GM21381 (cell line): ENCODE measurements around the gene KCNH5.
"Not testable (repeated sequence)": the region's sequence is repeated elsewhere in the genome, so short reads cannot be mapped to it uniquely, and the experiment has no call there.

Experiments used
- ATAC-seq: cut with Tn5 transposase; IDR thresholded peaks from one replicate; pipeline ENCODE4 v1.9.1; 2021; ENCODE audit warnings: mild to moderate bottlenecking, moderate library complexity; ENCODE audit not compliant: unreplicated experiment

The KCNH5 gene

DNA sequence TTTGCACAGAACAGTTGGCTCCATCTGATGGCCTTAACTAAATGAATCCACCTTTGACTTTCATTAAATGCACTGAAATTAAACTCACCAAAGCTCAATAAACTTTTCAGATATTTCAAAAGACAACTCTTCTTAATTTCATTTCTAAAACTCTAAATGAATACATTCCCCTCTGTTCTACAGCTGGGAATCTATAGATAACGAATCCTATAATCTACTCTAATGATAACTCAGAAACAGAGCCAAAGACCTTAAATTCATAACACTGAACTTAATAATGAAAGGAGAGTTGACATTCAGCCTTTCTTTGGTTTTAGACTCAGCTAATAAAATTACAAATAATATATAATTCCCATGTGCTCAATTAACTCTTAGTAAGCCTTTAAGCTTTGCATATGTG is 150.5 kb downstream of the KCNH5 start:
- ATAC-seq = no peak

DNA sequence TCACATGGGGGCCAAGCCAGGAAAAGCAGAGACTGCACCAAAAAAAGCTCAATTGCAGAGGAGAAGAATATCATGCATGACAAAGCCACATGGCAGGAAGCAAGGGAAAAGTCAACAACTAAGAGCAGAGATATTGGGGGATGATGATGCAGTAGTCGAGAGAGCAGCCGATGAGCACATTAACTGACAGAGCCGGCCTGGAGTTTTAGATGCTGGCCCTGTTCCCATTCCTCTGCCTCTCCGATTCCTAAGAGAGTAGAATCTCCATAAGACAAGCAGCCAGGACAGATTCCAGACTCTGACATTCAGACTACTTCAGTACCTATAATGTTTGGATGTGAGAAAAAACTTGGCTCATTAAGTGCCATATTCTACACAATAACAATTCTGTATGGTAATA is 155.9 kb downstream of the KCNH5 start:
- ATAC-seq = no peak

DNA sequence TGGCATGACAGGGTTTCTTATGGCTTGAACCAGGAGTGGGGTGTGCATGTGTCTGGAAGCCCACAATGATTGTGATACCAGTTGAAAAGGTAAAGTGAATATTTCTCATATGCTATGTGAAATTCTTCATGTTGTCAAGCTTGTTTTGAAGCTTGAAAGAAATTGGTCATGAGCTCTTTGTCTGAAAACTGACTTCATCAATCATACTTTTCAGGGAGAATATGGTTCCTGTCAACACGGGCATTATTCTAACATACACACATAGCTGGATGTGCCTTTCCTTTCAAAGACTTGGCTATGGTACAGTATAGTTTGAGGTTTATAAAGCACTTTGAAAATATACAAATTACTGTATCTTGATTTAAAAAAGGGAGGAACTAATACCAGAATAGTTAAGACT is 158.8 kb downstream of the KCNH5 start:
- no peak for ATAC-seq

DNA sequence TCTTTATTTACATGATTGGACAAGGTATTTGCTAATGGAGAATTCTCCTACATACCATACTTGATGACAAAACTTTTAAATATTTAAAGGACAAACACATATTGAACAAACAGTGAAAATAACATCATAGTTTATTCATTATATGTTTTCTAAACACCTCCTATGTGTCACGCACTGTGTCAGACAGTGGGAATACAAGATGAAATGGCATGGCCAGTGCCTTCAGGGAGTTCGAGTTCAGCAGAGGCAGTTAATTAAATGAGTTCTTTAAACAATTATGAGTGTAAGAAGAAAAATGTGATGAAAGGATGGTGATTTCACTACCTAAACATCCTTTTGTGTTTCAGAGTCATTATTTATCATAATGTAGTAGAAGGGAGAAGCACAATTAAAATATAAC is 159.8 kb downstream of the KCNH5 start:
- ATAC-seq = no peak

- no peak for ATAC-seq
Observed at GRCh38 chr14:62882967-62883366, 162.3 kb downstream of the KCNH5 start.

DNA sequence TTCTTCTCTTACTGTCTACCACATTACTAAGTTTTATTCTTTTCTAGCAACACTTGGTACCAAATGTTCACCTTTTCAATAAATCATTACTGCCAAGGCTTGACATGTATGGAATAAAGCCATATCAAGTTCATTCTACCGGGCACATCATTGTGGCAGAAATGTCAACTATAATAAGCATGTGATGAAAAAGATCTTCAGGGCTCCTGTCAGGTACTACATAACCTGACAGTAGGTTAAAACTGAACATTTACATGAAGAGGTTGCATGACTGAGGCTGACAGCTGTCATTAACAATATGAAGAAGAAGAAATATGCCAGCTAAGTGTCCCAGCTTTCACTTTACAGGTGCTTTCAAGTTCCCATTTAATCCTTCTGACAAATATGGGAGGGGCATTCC is 178.9 kb downstream of the KCNH5 start:
- no peak for ATAC-seq

- ATAC-seq = no peak
Observed at GRCh38 chr14:62864588-62864987, 180.7 kb downstream of the KCNH5 start.

DNA sequence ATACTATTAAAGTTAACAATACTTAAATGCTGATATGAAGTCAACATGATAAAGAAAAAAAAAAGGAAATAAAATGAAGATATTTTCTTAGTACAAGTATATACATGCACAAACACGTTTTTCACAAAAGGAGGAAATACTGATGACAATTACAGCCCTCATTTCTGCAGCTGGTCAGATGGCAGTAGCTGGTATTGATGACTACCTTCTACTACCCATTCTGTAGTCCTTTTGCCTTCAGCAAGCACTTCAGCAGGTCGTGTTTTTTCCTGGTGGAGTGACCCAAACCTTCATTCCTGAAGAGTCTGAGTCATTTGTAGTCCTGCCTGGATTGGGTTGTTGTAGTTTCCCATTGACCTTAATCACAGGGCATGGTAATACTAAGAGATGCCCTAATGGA is 187.2 kb downstream of the KCNH5 start:
- not testable (repeated sequence) for ATAC-seq

- ATAC-seq = no peak
Observed at GRCh38 chr14:62854951-62855350, 190.3 kb downstream of the KCNH5 start.

GRCh38 chr14:62847168-62847567 is 198.1 kb downstream of the KCNH5 start:
- ATAC-seq = no peak

GRCh38 chr14:62844546-62844945 is 200.7 kb downstream of the KCNH5 start:
- ATAC-seq = no peak

GRCh38 chr14:62824086-62824485 is 221.2 kb downstream of the KCNH5 start:
- no peak for ATAC-seq

- no peak for ATAC-seq
Observed at GRCh38 chr14:62819931-62820330, 225.3 kb downstream of the KCNH5 start.

- no peak for ATAC-seq
Observed at GRCh38 chr14:62807636-62808035, 237.6 kb downstream of the KCNH5 start.

DNA sequence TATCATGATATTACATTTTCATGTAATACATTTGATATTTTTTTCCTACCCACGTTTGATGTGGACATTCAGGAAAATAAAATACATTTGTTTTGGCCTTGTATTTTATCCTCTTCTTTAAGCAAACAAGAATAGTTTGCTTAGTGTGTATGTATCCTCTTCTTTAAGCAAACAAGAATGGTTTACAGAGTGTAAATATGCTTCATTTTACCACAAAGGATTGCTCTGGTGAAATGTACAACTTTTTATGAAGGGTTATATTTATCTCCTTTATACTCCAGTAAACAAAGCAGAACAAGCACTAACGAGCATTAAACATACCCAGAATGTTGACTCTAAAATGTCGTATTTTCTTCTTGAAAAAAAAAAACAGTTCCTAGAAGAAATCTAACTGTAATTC is 244.7 kb downstream of the KCNH5 start:
- ATAC-seq = no peak

- ATAC-seq = no peak
Observed at GRCh38 chr14:62796431-62796830, 248.8 kb downstream of the KCNH5 start.

GRCh38 chr14:62792578-62792977 is 252.7 kb downstream of the KCNH5 start:
- no peak for ATAC-seq

DNA sequence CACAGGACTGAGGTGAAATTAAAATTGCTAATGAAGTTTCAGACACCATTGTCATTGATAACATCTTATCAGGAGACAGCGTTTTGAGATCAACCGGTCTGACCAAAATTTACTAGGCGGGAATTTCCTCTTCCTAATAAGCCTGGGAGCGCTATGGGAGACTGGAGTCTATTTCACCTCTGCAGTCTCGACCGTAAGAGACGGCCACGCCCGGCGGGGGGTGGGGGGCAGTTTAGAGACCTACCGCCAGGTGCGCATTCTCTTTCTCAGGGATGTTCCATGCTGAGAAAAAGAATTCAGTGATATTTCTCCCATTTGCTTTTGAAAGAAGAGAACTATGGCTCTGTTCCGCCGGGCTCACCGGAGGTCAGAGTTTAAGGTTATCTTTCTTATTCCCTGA is 263.9 kb downstream of the KCNH5 start:
- ATAC-seq = not testable (repeated sequence)

GRCh38 chr14:62778852-62779251 is 266.4 kb downstream of the KCNH5 start:
- ATAC-seq = no peak

DNA sequence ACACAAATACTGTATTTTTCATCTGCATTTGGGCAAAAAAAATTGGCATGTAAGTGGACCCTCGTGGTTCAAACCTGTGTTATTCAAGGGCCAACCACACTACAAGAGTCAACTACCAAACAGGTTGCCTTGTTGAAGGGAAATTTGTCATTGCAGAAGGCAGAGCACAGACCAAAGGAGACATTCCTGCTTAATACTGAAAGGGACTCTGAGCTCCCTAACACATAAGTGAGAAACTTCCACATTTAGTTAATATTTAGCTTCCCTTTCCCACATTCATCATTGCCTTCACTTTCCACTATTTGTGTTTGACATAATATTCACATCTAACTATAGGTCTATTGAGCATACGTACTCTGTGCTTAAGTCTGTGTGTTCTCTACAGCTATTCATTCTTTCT is 266.9 kb downstream of the KCNH5 start:
- ATAC-seq = no peak

GRCh38 chr14:62777510-62777909 is 267.7 kb downstream of the KCNH5 start:
- ATAC-seq = no peak

- no peak for ATAC-seq
Observed at GRCh38 chr14:62776300-62776699, 269.0 kb downstream of the KCNH5 start.

DNA sequence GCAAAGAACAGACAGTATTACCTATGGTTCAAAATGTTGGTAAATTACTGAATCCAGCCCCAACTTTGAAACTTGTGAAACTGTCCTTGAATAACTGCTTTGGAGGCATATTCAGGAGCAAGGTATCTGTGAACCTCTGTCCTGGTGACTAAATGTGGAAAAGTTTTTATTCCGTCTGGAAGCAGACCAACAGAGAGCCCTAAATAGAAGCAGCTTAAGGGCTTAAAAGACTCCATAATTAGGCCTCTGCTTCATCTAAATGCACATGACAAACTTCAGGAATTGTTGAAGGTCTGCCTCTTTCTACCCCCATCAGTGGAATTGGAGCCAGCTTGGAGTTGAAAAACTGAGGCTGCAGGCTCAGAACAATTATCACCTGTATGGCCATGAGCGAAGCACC is 276.5 kb downstream of the KCNH5 start:
- ATAC-seq = no peak

GRCh38 chr14:62763951-62764350 is 281.3 kb downstream of the KCNH5 start:
- ATAC-seq = no peak
